Activated gamma-delta T cell (primary cell): ENCODE measurements around the gene EIF4E2.
A peak's percentile ranks its signal among the peaks of the same experiment; 100 is the strongest.

Experiments
- DNase-seq: peaks from one replicate; lab custom pipeline; 2025; lab: John Stamatoyannopoulos, UW

The EIF4E2 gene

DNA sequence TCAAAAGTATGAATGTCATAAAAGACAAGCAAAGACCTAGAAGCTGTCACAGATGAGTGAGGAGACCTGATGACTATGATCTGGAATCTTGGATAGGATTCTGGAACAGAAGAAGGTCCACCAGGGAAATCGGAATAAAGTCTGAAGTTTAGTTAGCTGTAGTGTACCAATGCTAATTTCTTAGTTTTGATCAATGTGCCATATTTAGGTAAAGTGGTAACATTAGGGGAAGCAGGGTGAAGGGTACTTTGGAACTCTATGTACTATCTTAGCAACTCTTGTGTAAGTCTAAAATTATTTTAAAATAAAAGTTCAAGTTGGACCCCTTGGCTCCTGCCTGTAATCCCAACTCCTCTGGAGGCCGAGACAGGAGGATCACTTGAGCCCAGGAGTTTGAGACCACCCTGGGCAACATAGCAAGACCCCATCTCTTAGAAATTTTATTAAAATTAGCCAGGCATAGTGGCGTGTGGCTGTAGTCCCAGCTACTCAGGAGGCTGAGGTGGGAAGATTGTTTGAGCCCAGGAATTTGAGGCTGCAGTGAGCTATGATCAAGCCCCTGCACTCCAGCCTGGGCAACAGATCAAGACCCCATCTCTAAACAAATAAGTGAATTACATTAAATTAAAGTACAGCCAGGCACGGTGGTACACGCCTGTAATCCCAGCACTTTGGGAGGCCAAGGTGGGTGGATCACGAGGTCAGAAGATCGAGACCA is 47.0 kb downstream of the EIF4E2 start:
- DNase-seq, result no peak

DNA sequence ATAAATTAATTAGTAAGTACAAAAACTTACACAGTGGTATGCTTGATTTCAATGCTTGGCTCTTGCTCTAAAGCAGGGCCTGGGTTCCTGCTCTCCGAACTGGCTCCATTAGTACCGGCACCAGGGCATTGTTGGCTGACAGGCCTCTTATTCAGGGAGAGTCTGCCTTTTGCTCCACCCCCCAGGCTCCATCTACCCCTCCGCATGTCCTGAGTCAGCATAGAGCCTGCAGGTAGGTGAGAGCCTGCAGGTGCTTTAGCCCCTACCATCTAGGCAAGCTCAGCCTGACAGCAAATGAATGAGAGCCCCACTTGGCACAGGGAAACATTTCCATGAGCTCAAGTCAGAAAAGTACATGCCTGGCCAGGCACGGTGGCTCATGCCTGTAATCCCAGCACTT is 47.8 kb downstream of the EIF4E2 start:
- DNase-seq, result no peak

DNA sequence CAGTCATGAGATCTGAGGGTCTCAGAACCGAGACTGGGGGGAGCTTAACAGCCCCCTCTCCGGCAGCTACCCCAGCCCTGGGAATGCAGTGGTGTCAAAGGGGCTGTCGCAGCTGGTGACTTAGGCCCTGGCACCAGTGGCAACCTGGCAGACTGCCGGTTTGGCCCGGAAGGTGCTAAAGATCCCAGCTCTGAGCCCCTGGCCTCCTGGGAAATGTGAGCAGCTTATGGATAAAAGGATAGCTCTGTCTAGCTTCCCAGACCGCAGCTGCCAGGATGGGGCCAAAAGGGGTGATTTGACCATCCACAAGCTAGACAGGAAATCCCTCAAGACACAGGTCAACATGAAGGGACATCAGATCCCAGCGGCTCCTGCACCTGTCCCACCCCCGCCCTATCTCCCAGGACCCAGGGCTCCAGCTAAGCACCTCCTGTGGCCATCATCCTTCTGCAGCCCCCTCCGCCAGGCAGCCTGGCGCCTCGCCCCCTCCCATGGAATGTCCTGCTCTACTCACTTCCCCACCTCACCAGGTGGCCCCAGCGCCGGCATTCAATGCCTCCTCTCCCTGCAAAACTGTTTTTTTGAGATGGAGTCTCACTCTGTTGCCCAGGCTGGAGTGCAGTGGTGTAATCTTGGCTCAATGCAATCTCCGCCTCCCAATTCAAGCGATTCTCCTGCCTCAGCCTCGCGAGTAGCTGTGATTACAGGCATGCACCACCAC is 49.7 kb downstream of the EIF4E2 start:
- DNase-seq, result no peak

DNA sequence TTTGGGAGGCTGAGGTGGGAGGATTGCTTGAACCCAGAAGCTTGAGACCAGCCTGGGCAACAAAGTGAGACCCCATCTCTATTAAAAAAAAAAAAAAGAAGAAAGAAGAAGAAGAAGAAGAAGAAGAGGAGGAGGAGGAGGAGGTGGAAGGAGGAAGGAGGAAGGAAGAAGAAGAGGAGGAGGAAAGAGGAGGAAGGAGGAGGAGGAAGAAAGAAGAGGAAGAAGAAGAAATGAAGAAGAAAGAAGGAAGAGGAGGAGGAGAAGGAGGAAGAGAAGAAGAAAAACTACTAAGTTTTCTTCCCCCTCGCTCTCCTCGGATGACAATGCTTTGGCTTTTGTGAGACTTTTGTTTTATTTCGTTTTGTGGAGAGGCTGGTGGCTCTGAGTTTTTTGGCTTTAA is 52.8 kb downstream of the EIF4E2 start:
- no peak for DNase-seq

DNA sequence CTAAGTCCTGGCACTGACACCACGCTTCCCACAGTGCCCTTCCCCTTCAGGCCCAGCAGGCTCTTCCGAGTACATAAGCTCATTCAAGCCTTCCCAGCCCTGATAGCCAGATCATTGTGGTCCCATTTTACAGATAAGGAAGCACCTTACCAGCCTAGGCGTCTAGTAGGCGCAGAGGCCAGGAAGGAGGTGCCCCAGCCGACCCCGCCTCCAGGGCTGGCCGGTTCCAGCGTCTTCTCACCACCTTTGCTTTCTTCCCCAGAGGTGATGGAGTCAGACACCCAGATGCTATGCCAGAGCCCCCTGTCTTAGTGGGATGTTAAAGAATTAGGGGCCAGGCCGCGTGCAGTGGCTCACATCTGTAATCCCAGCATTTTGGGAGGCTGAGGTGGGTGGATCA is 54.0 kb downstream of the EIF4E2 start:
- no peak for DNase-seq

DNA sequence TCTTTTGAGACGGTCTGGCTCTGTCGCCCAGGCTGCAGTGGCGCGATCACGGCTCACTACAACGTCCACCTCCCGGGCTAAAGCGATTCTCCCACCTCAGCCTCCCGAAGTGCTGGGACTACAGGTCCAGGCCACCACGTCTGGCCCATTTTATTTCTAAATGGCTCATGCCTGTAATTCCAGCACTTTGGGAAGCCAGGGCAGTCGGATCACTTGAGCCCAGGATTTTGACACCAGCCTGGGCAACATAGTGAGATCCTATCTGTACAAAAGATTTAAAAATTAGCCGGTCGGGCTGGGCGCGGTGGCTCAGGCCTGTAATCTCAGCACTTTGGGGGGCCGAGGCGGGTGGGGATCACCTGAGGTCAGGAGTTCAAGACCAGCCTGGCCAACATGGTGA is 56.5 kb downstream of the EIF4E2 start:
- DNase-seq, result no peak

DNA sequence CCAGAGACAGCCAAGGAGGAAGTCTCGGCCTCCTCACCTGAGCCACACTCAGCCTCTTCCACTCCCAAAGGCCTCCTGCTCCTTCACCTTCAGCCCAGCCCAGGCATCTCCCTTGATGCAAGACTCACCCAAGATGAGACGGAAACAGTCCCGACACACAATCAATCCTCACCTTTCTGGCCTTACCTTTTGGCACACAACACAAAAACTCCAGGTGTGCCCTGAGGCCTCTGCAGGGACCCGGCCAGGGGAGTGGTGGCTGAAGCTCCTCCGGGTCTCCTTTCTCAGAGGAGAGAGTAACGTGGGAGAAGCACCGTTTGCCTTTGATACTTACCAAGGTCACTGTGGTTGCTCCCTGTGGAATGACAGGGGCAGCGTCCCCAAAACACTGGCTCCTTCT is 59.1 kb downstream of the EIF4E2 start:
- DNase-seq, result no peak

DNA sequence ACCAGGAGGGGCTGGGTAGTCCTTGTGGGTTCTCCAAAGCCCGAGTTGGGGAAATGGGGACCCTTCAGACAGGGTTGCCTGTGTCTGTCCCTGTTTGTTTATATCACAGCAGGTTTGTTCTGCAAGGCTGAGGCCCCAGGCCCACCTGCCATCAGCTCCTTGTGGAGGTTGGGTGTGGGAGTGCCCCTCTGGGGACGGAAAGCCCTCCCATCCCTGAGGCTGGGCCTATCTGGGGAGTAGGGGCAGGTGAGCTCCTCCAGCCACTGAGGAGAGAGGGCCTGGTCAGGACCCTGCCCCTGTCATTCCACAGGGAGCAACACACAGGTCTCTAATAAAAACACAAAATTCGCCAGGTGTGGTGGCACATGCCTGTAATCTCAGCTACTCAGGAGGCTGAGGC is 59.6 kb downstream of the EIF4E2 start:
- DNase-seq, result no peak

DNA sequence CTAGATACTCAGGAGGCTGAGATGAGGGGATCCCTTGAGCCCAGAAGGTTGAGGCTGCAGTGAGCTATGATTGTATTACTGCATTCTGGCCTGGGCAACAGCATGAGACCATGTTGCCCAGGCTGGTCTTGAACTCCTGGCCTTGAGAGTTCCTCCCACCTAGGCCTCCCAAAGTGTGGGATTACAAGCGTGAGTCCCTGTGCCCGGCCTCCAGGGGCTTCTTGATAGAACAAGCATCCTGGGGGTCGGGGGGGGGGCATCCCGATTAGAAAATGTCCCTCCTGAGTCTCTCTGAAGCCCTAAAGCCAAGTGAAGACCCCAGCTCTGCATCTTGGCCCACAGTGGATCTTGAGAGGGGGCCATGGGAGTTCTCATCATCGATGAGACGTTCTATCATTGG is 60.6 kb downstream of the EIF4E2 start:
- no peak for DNase-seq

DNA sequence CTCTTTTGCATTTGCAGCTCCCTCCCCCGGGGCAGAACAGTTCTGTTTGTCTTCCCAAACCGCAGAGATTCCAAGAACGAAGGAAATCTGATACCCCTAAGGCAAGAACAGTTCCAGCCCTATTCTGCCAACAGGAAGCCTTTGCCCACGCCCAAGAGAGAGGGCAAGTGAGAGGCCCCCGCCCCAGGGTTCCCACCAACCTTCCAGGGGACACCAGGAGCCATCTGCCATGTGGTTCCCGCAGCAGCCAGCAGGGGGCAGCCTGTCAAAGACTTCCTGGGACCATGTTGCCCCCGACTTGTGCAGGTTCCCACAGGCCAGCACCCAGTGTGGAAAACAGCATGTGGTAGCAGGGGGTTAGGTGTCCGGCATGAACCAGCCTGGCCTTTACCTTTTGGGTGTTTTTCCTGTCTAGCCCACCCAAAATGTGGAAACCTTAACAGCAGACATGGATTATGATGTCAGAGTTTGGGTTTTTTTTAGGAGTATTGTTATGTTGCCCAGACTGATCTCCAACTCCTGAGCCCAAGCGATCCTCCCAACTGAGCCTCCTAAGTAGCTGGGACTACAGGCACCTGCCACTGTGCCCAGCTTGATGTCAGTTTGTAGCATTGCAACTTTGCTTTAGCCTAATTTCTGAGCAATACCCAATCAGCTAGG is 61.2 kb downstream of the EIF4E2 start:
- DNase-seq, result peak; percentile 47

DNA sequence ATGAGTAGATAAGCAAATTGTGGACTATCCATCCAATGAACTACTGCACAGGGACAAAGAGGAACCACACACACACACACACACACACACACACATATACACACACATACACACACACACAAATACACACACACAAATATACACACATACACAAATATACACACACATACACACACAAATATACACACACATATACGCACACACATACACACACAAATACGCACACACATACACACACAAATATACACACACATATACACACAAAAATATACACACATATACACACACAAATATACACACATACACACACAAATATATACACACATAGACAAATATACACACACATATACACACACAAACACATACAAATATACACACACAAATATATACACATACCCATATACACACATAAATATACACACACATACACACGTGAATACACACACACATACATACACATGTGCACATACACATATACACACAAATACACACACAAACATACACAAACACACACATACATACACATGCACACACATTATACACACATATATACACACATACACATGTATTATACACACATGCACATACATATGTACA is 63.1 kb downstream of the EIF4E2 start:
- no peak for DNase-seq

DNA sequence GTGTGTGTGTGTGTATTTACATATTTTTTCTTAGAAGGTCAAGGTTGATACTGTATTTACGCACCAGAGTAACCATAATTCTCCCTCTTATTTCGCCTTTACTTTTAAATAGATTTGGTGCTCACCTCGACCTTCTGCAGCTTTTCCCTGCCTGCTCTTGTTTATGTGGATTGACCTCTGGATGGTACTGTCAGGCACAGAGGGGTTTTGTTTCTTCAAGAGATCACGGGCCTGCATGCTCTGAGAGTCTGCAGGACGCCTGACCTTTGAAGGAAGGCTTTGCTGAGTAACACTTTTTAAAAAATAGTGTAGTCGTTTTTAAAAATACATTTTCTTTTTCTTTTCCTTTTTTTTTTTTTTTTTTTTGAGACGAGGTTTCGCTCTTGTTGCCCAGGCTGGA is 64.8 kb downstream of the EIF4E2 start:
- no peak for DNase-seq
